IMR-90 (cell line): ENCODE measurements around the gene RHO. TPM values are rescaled to one million over a fixed set of nuclear protein-coding genes. Genes with fewer than 3 reads are reported as not detected.

Experiments used
- ATAC-seq: fragments of 200-7000 bp; cut with Tn5 transposase; 2 replicates; pipeline ENCODE4 v1.9.1; 2020; ENCODE audit warnings: low read depth, mild to moderate bottlenecking, moderate library complexity
- BruUV-seq: library from RNA; stranded (reverse); fragments of 400-500 nt; replicated peaks from 2 replicates; lab custom pipeline; 2021; lab: Mats Ljungman, UMichigan
- CTCF ChIA-PET: fragments of 300-600 bp; formaldehyde crosslinking; extraction: SDS; loops from one replicate; lab custom pipeline; 2021; ENCODE audit warnings: antibody characterized with exemption; lab: Yijun Ruan, JAX
- POLR2A ChIA-PET: fragments of 300-600 bp; sonication (Branson Sonifier 250); formaldehyde crosslinking; loops from one replicate; lab custom pipeline; 2022; ENCODE audit warnings: antibody characterized with exemption; ENCODE audit not compliant: unreplicated experiment; lab: Charles Lee
- DNase-seq: peaks from one replicate; pipeline ENCODE4 v3.0.0; 2013
- H2AFZ ChIP-seq: replicated peaks from 2 replicates; pipeline ENCODE3; 2013; ENCODE audit warnings: low read length, mild to moderate bottlenecking; ENCODE audit not compliant: poor library complexity
- H2AK5ac ChIP-seq: 2 replicates; pipeline ENCODE4 v1.6.1; 2013; ENCODE audit warnings: low read depth, low read length, inconsistent platforms
- H2AK9ac ChIP-seq: replicated peaks from 2 replicates; pipeline ENCODE3; 2013; ENCODE audit warnings: mild to moderate bottlenecking, low read depth, low read length, moderate library complexity; ENCODE audit not compliant: poor library complexity
- H2BK120ac ChIP-seq: 2 replicates; pipeline ENCODE4 v1.6.1; 2013; ENCODE audit warnings: low read depth, low read length, inconsistent platforms
- H2BK15ac ChIP-seq: 3 replicates; pipeline ENCODE4 v1.6.1; 2013; ENCODE audit warnings: low read depth, low read length, inconsistent platforms
- H2BK20ac ChIP-seq: 2 replicates; pipeline ENCODE4 v1.6.1; 2013; ENCODE audit warnings: low read depth, mild to moderate bottlenecking, inconsistent platforms, low read length, moderate library complexity
- H2BK5ac ChIP-seq: 2 replicates; pipeline ENCODE4 v1.6.1; 2013; ENCODE audit warnings: mild to moderate bottlenecking, low read depth, low read length, inconsistent platforms; ENCODE audit not compliant: poor library complexity, severe bottlenecking
- H3K14ac ChIP-seq: replicated peaks from 2 replicates; pipeline ENCODE4 v1.6.1; 2013; ENCODE audit warnings: low read depth, low read length, inconsistent platforms
- H3K18ac ChIP-seq: 2 replicates; pipeline ENCODE4 v1.6.1; 2013; ENCODE audit warnings: low read depth, low read length, control low read depth
- H3K23ac ChIP-seq: 2 replicates; pipeline ENCODE4 v1.6.1; 2013; ENCODE audit warnings: low read depth, low read length, inconsistent platforms
- H3K27ac ChIP-seq: 2 replicates; pipeline ENCODE4 v1.5.1; 2013; ENCODE audit warnings: mild to moderate bottlenecking, control low read depth, low read length; ENCODE audit not compliant: insufficient read depth
- H3K27me3 ChIP-seq: 2 replicates; pipeline ENCODE4 v1.6.1; 2013; ENCODE audit warnings: low read length; ENCODE audit not compliant: control insufficient read depth, insufficient read depth
- H3K36me3 ChIP-seq: 2 replicates; pipeline ENCODE4 v1.6.1; 2013; ENCODE audit warnings: low read length, mixed read lengths; ENCODE audit not compliant: control insufficient read depth, insufficient read depth
- H3K4ac ChIP-seq: 2 replicates; pipeline ENCODE4 v1.6.1; 2013; ENCODE audit warnings: low read depth, low read length, inconsistent platforms
- H3K4me1 ChIP-seq: 2 replicates; pipeline ENCODE4 v1.6.1; 2013; ENCODE audit warnings: low read length, mixed read lengths; ENCODE audit not compliant: control insufficient read depth, insufficient read depth
- H3K4me2 ChIP-seq: 2 replicates; pipeline ENCODE4 v1.6.1; 2013; ENCODE audit warnings: low read depth, mild to moderate bottlenecking, control low read depth, low read length, moderate library complexity
- H3K4me3 ChIP-seq: 2 replicates; pipeline ENCODE4 v1.5.1; 2013; ENCODE audit warnings: low read depth, mild to moderate bottlenecking, control low read depth, low read length, moderate library complexity; ENCODE audit not compliant: insufficient read depth
- H3K56ac ChIP-seq: 2 replicates; pipeline ENCODE4 v1.6.1; 2013; ENCODE audit warnings: low read length, inconsistent platforms; ENCODE audit not compliant: insufficient read depth; ENCODE audit errors: extremely low read depth
- H3K79me1 ChIP-seq, 2 experiments: 2 replicates each; pipeline ENCODE4 v1.6.1; 2013; ENCODE audit warnings: low read length in 2 of 2, inconsistent platforms in 1 of 2, low read depth in 1 of 2
- H3K9ac ChIP-seq: 2 replicates; pipeline ENCODE4 v1.6.1; 2013; ENCODE audit warnings: low read depth, low read length, control low read depth
- H3K9me1 ChIP-seq: 2 replicates; pipeline ENCODE4 v1.6.1; 2013; ENCODE audit warnings: low read length, inconsistent platforms; ENCODE audit not compliant: insufficient read depth
- H3K9me3 ChIP-seq: 2 replicates; pipeline ENCODE4 v1.6.1; 2013; ENCODE audit warnings: low read length; ENCODE audit not compliant: control insufficient read depth, insufficient read depth
- H4K20me1 ChIP-seq: 2 replicates; pipeline ENCODE4 v1.6.1; 2013; ENCODE audit warnings: low read length, inconsistent platforms; ENCODE audit not compliant: insufficient read depth
- H4K5ac ChIP-seq: 2 replicates; pipeline ENCODE4 v1.6.1; 2013; ENCODE audit warnings: mild to moderate bottlenecking, low read depth, low read length, control low read depth
- H4K8ac ChIP-seq, 2 experiments: 2 replicates each; pipeline ENCODE4 v1.6.1; 2013; ENCODE audit warnings: low read depth in 2 of 2, low read length in 2 of 2, control low read depth in 1 of 2, inconsistent platforms in 1 of 2
- H4K91ac ChIP-seq: 2 replicates; pipeline ENCODE4 v1.6.1; 2013; ENCODE audit warnings: low read depth, low read length, inconsistent platforms; ENCODE audit not compliant: insufficient read depth
- BHLHE40 ChIP-seq: fragments of 150-350 bp; IDR thresholded peaks from 2 replicates; pipeline ENCODE4 v1.6.1; 2016; ENCODE audit warnings: mild to moderate bottlenecking, low read depth, low read length
- CEBPB ChIP-seq: IDR thresholded peaks from 2 replicates; pipeline ENCODE4 v1.6.1; 2012; ENCODE audit warnings: low read depth, low read length, improper control_type of control experiment
- CHD1 ChIP-seq: IDR thresholded peaks from 2 replicates; pipeline ENCODE4 v1.6.1; 2012; ENCODE audit warnings: low read depth, low read length, improper control_type of control experiment
- CTCF ChIP-seq: conservative IDR thresholded peaks from 2 replicates; pipeline ENCODE4 v1.5.1; 2012; ENCODE audit warnings: mild to moderate bottlenecking, low read depth, low read length, improper control_type of control experiment
- ELK1 ChIP-seq: fragments of 150-350 bp; IDR thresholded peaks from 2 replicates; pipeline ENCODE4 v1.6.1; 2016; ENCODE audit warnings: low read depth, mild to moderate bottlenecking, low read length, moderate library complexity, borderline replicate concordance
- FOS ChIP-seq: fragments of 150-350 bp; IDR thresholded peaks from 2 replicates; pipeline ENCODE4 v1.6.1; 2016; ENCODE audit warnings: low read depth, low read length
- MAFK ChIP-seq: IDR thresholded peaks from 2 replicates; pipeline ENCODE4 v1.6.1; 2012; ENCODE audit warnings: low read depth, low read length, improper control_type of control experiment
- MAZ ChIP-seq: IDR thresholded peaks from 2 replicates; pipeline ENCODE4 v1.6.1; 2012; ENCODE audit warnings: low read depth, mild to moderate bottlenecking, low read length, improper control_type of control experiment, moderate library complexity, borderline replicate concordance
- MXI1 ChIP-seq: IDR thresholded peaks from 2 replicates; pipeline ENCODE4 v1.6.1; 2012; ENCODE audit warnings: low read depth, mild to moderate bottlenecking, low read length, moderate library complexity, borderline replicate concordance
- NFE2L2 ChIP-seq: fragments of 150-350 bp; IDR thresholded peaks from 2 replicates; pipeline ENCODE4 v1.6.1; 2016; ENCODE audit warnings: low read depth, mild to moderate bottlenecking, low read length
- POLR2A ChIP-seq: IDR thresholded peaks from 2 replicates; pipeline ENCODE4 v1.6.1; 2012; ENCODE audit warnings: mild to moderate bottlenecking, low read depth, low read length
- RAD21 ChIP-seq: IDR thresholded peaks from 2 replicates; pipeline ENCODE4 v1.6.1; 2012; ENCODE audit warnings: low read length, improper control_type of control experiment
- RCOR1 ChIP-seq: IDR thresholded peaks from 2 replicates; pipeline ENCODE4 v1.6.1; 2012; ENCODE audit warnings: mild to moderate bottlenecking, low read length, improper control_type of control experiment; ENCODE audit not compliant: insufficient replicate concordance
- RFX5 ChIP-seq: IDR thresholded peaks from 2 replicates; pipeline ENCODE4 v1.8.0; 2012; ENCODE audit warnings: low read depth, mild to moderate bottlenecking, low read length, moderate library complexity
- SMC3 ChIP-seq: fragments of 150-350 bp; IDR thresholded peaks from 2 replicates; pipeline ENCODE4 v1.6.1; 2016; ENCODE audit warnings: low read depth, mild to moderate bottlenecking, antibody characterized with exemption, low read length, moderate library complexity
- USF2 ChIP-seq: fragments of 150-350 bp; IDR thresholded peaks from 2 replicates; pipeline ENCODE4 v1.6.1; 2017; ENCODE audit warnings: mild to moderate bottlenecking, antibody characterized with exemption, low read length, low read depth
- WGBS, 2 experiments: methylation state at CpG; one replicate each; pipeline versions ENCODE4 v1.1.5 to v1.1.7; 2013; ENCODE audit warnings: missing lambda C conversion rate in 2 of 2; ENCODE audit not compliant: insufficient read length in 1 of 2; ENCODE audit errors: extremely low coverage in 2 of 2; 5-methylcytosine and 5-hydroxymethylcytosine counted together
- dilution Hi-C: fragments of 300-500 bp; cut with HindIII; formaldehyde crosslinking; loops from one replicate; pipeline ENCODE4 v1.14.3; 2018; ENCODE audit warnings: low sequenced_read_pairs; ENCODE audit not compliant: unreplicated experiment
- in situ Hi-C: fragments of 300-500 bp; cut with MboI; formaldehyde crosslinking; loops from 3 replicates; pipeline ENCODE4 v1.14.3; 2019; ENCODE audit warnings: low sequenced_read_pairs, inconsistent platforms, mixed read lengths
- intact Hi-C: fragments of 100-400 bp; cut with micrococcal nuclease; formaldehyde crosslinking; loops from 2 replicates; pipeline ENCODE4 v1.10.0; 2022
- polyA plus RNA-seq, 3 experiments: library from polyadenylated mRNA; depleted of rRNA; stranded (reverse); fragments of >200 nt; gene quantifications; 2 replicates each; pipeline ENCODE4 v1.2.3, GENCODE V29; 2012; ENCODE audit warnings: low replicate concordance in 1 of 3
- total RNA-seq: library from RNA; depleted of rRNA; stranded (reverse); fragments of >200 nt; gene quantifications from 2 replicates; pipeline ENCODE4 v1.2.3, GENCODE V29; 2012

Gene RHO
- total and polyA plus RNA-seq, 2 of the 4 experiments (the other 2 are of a cell fraction), result not detected

GRCh38 chr3:129542747-129543146 lies 14.3 kb downstream of the RHO start:
- Histone ChIP-seq H2AK5ac (no peak overlapping the region), H3K27ac (no peak overlapping the region), H2AFZ (no peak overlapping the region), H2BK5ac (no peak overlapping the region), H3K56ac (no peak overlapping the region), H4K20me1 (no peaks in the 10 kb centered on the region), H3K4me3 (no peak overlapping the region), H2BK15ac (no peak overlapping the region), H3K23ac (no peak overlapping the region), H3K4ac (no peak overlapping the region), H3K79me1 (no peaks in the 10 kb centered on the region), H3K9me1 (no peaks in the 10 kb centered on the region), H2BK20ac (no peak overlapping the region), H3K4me1 (no peaks in the 10 kb centered on the region), H4K91ac (no peak overlapping the region), H3K9me3 (no peaks in the 10 kb centered on the region), H2AK9ac (no peak overlapping the region), H3K27me3 (no peaks in the 10 kb centered on the region), H2BK120ac (no peak overlapping the region), H4K5ac (no peak overlapping the region), H3K18ac (no peak overlapping the region), H4K8ac (no peak overlapping the region), H3K4me2 (no peak overlapping the region), H3K9ac (no peak overlapping the region), H3K14ac (no peak overlapping the region), H3K36me3 (no peaks in the 10 kb centered on the region)
- dilution Hi-C loops (no loop called here), intact Hi-C loops (no loop called here), in situ Hi-C loops (no loop called here)
- POLR2A ChIA-PET, result no interaction called here
- no peak for ATAC-seq
- no TSS peak for BruUV-seq
- WGBS, 2 experiments, result 80% methylated on average over 1 of the region's 5 CpGs; no CpG with 5 or more reads in 1 of the 2 experiments
- TF ChIP-seq CTCF (no peak), NFE2L2 (no peak), MAZ (no peak), MXI1 (no peak), USF2 (no peak), RAD21 (no peak), RCOR1 (no peak), RFX5 (no peak), ELK1 (no peak), POLR2A (no peak), FOS (no peak), BHLHE40 (no peak), SMC3 (no peak), CEBPB (no peak), MAFK (no peak), CHD1 (no peak)
- no peak for DNase-seq
- CTCF ChIA-PET, result no interaction called here
